Bronchial epithelial cell (primary cell): ENCODE measurements around the gene BANF2. TPM values are rescaled to one million over a fixed set of nuclear protein-coding genes. Genes with fewer than 3 reads are reported as not detected.

Source experiments
- DNase-seq: peaks from one replicate; pipeline ENCODE4 v3.0.0-alpha.2; 2010; ENCODE audit warnings: low read depth
- FAIRE-seq: peaks from 2 replicates; lab custom pipeline; 2011; peaks lifted over from hg19 to GRCh38; lab: Jason Lieb, UNC
- H3K27me3 ChIP-seq: 2 replicates; pipeline ENCODE4 v1.5.1; 2011; ENCODE audit warnings: low read length; ENCODE audit not compliant: control insufficient read depth, insufficient read depth
- H3K36me3 ChIP-seq: 2 replicates; pipeline ENCODE4 v1.5.1; 2011; ENCODE audit warnings: low read length; ENCODE audit not compliant: control insufficient read depth, insufficient read depth
- H3K4me3 ChIP-seq: 2 replicates; pipeline ENCODE4 v1.5.1; 2011; ENCODE audit warnings: mild to moderate bottlenecking, low read depth, low read length, control low read depth
- CTCF ChIP-seq: IDR thresholded peaks from 2 replicates; pipeline ENCODE4 v1.5.1; 2011; ENCODE audit warnings: mild to moderate bottlenecking, moderate library complexity, low read length, control low read depth, inconsistent platforms; ENCODE audit not compliant: insufficient read depth, severe bottlenecking
- total RNA-seq: library from RNA; depleted of rRNA; stranded (reverse); fragments of >200 nt; gene quantifications from 2 replicates; pipeline ENCODE4 v1.2.1, GENCODE V29; 2014

The BANF2 gene
- total RNA-seq, 1 donor from 2014 or later = not detected

GRCh38 chr20:17753516-17753915 is 53.8 kb downstream of the BANF2 start:
- FAIRE-seq (peak; percentile 28), DNase-seq (no peak)
- Histone ChIP-seq H3K27me3 (no peaks in the 10 kb centered on the region), H3K36me3 (no peaks in the 10 kb centered on the region), H3K4me3 (no peak overlapping the region)
- no peak for TF ChIP-seq CTCF

GRCh38 chr20:17756529-17756928 is 56.8 kb downstream of the BANF2 start:
- Histone ChIP-seq H3K4me3 (no peak overlapping the region), H3K36me3 (no peaks in the 10 kb centered on the region), H3K27me3 (no peaks in the 10 kb centered on the region)
- no peak for TF ChIP-seq CTCF
- DNase-seq (no peak), FAIRE-seq (no peak)

DNA sequence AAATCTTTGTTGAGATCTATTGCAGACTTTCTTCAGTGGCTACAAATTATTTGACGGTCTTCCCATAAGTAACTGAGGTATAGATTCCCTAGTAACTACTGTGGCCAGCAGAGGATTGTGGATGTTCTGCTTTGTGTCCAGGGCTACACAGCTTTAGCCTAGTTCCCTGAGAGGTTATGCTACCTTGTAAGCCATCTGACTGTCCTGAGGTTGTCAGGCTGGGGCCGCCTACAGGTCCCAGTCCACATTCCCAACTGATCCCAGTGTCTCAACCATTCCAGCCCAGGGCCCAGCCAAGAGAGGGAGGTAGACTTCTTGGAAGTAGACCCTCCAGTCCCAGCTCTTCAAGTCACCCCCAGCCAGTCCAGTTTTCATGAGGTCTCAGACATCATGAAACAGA is 57.7 kb downstream of the BANF2 start:
- no peak for FAIRE-seq

DNA sequence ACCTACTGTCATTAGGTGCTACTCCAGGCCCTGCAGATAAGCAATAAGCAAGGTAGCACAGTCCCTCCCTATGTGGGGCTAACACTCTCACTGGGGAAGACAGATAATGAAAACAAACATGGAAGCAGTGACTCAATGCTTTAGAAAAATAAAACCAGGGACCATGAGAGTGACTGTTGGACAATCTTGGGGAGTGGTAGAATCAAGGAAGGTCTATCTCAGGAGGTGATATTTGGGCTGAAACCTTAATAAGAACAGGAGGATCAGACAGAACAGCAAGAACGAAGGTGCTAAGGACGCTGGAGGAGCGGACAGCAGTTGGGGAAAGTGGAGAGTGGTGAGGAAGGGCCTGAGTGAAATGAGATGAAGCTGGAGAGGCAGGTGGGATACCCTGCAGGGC is 58.2 kb downstream of the BANF2 start:
- Histone ChIP-seq H3K27me3 (no peaks in the 10 kb centered on the region), H3K36me3 (no peaks in the 10 kb centered on the region), H3K4me3 (no peak overlapping the region)
- DNase-seq = no peak
- FAIRE-seq = no peak
- TF ChIP-seq CTCF = no peak

More for the DNA sequence above, 57.7 kb downstream of the BANF2 start:
- H3K36me3 ChIP-seq = no peaks in the 10 kb centered on the region
- no peaks in the 10 kb centered on the region for H3K27me3 ChIP-seq
- no peak for TF ChIP-seq CTCF
- no peak overlapping the region for H3K4me3 ChIP-seq
- DNase-seq = no peak

DNA sequence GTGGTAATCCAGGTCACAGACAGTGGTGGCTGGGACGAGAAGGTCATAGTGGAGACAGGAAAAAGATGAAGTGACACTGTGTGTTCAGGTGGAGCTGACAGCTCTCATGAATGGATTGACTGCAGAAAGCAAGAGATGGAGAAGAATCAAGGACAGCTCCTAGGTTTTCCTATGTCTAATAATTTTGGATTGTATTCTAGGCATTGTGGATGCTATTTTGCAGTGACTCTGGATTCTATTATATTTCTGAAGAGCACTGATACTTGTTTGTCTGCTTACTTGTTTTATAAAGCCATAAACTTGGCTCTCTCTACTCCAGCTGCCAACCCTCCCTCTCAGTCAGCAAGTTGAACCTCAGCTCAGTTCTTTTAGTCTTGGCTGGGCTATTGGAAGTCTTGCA is 58.7 kb downstream of the BANF2 start:
- Histone ChIP-seq H3K4me3 (no peak overlapping the region), H3K27me3 (no peaks in the 10 kb centered on the region), H3K36me3 (no peaks in the 10 kb centered on the region)
- FAIRE-seq = no peak
- DNase-seq = no peak
- no peak for TF ChIP-seq CTCF

DNA sequence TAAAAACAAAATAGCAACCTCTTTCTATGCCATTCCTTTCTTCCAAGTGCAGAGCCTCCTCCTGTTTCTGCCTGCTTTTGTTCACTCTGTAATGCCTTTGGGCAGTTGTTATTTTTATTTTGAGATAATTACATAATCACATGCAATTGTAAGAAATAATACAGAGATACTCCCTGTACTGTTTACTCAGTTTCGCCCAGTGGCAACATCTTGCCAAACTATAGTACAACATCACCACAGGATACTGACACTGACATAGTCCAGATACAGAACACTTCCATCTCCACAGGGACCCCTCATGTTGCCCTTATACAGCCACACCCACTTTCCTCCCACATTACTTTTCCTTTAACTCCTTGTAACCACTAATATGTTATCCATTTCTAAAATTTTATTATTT is 59.7 kb downstream of the BANF2 start:
- no peak for FAIRE-seq
- DNase-seq = no peak

More for the DNA sequence above, 59.7 kb downstream of the BANF2 start:
- Histone ChIP-seq H3K27me3 (no peaks in the 10 kb centered on the region), H3K4me3 (no peak overlapping the region), H3K36me3 (no peaks in the 10 kb centered on the region)
- TF ChIP-seq CTCF = no peak
